Activated CD4-positive, alpha-beta T cell treated with anti-CD3 and anti-CD28 coated beads for 36 hours (primary cell): ENCODE data around the gene USP40. TPM values are rescaled to one million over a fixed set of nuclear protein-coding genes. Genes with fewer than 3 reads are reported as not detected.
A peak's percentile ranks its signal among the peaks of the same experiment; 100 is the strongest.

Source experiments
- ATAC-seq: fragments of 200-7000 bp; cut with Tn5 transposase; one replicate; pipeline ENCODE4 v1.10.0; 2021; ENCODE audit warnings: mild to moderate bottlenecking, moderate library complexity
- CTCF ChIA-PET: fragments of 350-600 bp; sonication (Branson Sonifier 250); formaldehyde crosslinking; loops from one replicate; lab custom pipeline; 2021; ENCODE audit warnings: antibody characterized with exemption; lab: Charles Lee
- POLR2A ChIA-PET: fragments of 350-600 bp; sonication (Branson Sonifier 250); formaldehyde crosslinking; loops from one replicate; lab custom pipeline; 2021; ENCODE audit warnings: antibody characterized with exemption, inconsistent platforms; lab: Charles Lee
- DNase-seq: peaks from one replicate; pipeline ENCODE4 v3.0.0-alpha.2; 2020
- H3K27ac Mint-ChIP-seq: one replicate; pipeline ENCODE4 v1.8.0; 2021; ENCODE audit warnings: mixed read lengths
- H3K27me3 Mint-ChIP-seq: one replicate; pipeline ENCODE4 v1.8.0; 2021; ENCODE audit warnings: mixed read lengths
- H3K36me3 Mint-ChIP-seq: one replicate; pipeline ENCODE4 v1.8.0; 2021; ENCODE audit warnings: low read depth, mixed read lengths
- H3K4me1 Mint-ChIP-seq: one replicate; pipeline ENCODE4 v1.8.0; 2021; ENCODE audit warnings: mixed read lengths
- H3K4me3 Mint-ChIP-seq: one replicate; pipeline ENCODE4 v1.8.0; 2021; ENCODE audit warnings: mild to moderate bottlenecking, moderate library complexity, mixed read lengths
- H3K9me3 Mint-ChIP-seq: one replicate; pipeline ENCODE4 v1.8.0; 2021; ENCODE audit warnings: low read depth, mixed read lengths
- intact Hi-C, 2 experiments: fragments of 100-400 bp; cut with DNase I in 1 of 2; cut with micrococcal nuclease in 1 of 2; formaldehyde crosslinking; loops; one replicate each; pipeline versions ENCODE4 v1.14.2 to v1.15.1; 2022 to 2024; cut with DNase I, micrococcal nuclease
- total RNA-seq, 2 experiments: library from RNA; stranded (reverse); gene quantifications; one replicate each; pipeline ENCODE4 v1.2.3, GENCODE V29; 2021

USP40 gene
- total RNA-seq, 2 experiments from 2014 or later = 12.0 to 12.9 TPM

GRCh38 chr2:233447506-233448219, 118.9 kb downstream of the USP40 start:
- Mint-ChIP-seq H3K4me1 (peaks cover 6% of the 10 kb centered on the region), H3K36me3 (peaks cover 31% of the 10 kb centered on the region), H3K27ac (no peak overlapping the region), H3K4me3 (no peak overlapping the region), H3K27me3 (no peaks in the 10 kb centered on the region), H3K9me3 (no peaks in the 10 kb centered on the region)
- DNase-seq (no peak), ATAC-seq (no peak)
- ChIA-PET POLR2A (interaction anchor here (0.6 kb wide), 1 partner anchor 77 kb away, joined by 3 read pairs; no protein-coding TSS in a partner anchor), CTCF (no interaction called here)
- intact Hi-C loops = loop anchor here (10.0 kb wide), 2 partner anchors 63 to 593 kb away; no protein-coding TSS in a partner anchor

GRCh38 chr2:233446606-233447305, 119.8 kb downstream of the USP40 start:
- DNase-seq = no peak
- peaks cover 35% of the 10 kb centered on the region for H3K36me3 Mint-ChIP-seq
- intact Hi-C loops = loop anchor here (10.0 kb wide), 2 partner anchors 62 to 592 kb away; no protein-coding TSS in a partner anchor
- H3K27me3 Mint-ChIP-seq = no peaks in the 10 kb centered on the region
- H3K4me1 Mint-ChIP-seq = peaks cover 11% of the 10 kb centered on the region
- CTCF ChIA-PET = no interaction called here
- no peak overlapping the region for H3K4me3 Mint-ChIP-seq
- no peak for ATAC-seq
- POLR2A ChIA-PET = no interaction called here
- no peaks in the 10 kb centered on the region for H3K9me3 Mint-ChIP-seq
- H3K27ac Mint-ChIP-seq = no peak overlapping the region

GRCh38 chr2:233446121-233446520, 120.5 kb downstream of the USP40 start:
- intact Hi-C loops = loop anchor here (10.0 kb wide), 2 partner anchors 61 to 591 kb away; no protein-coding TSS in a partner anchor
- POLR2A ChIA-PET = no interaction called here
- no peaks in the 10 kb centered on the region for H3K27me3 Mint-ChIP-seq
- DNase-seq (no peak), ATAC-seq (no peak)
- H3K4me3 Mint-ChIP-seq = no peak overlapping the region
- no peaks in the 10 kb centered on the region for H3K9me3 Mint-ChIP-seq
- H3K36me3 Mint-ChIP-seq = peaks cover 36% of the 10 kb centered on the region
- H3K27ac Mint-ChIP-seq = no peak overlapping the region
- H3K4me1 Mint-ChIP-seq = peaks cover 11% of the 10 kb centered on the region
- CTCF ChIA-PET = interaction anchor here (1.0 to 1.7 kb wide), 2 partner anchors 27 to 115 kb away, joined by 3 to 6 read pairs; no protein-coding TSS in a partner anchor

- no peaks in the 10 kb centered on the region for H3K27me3 Mint-ChIP-seq
- no peak overlapping the region for H3K4me3 Mint-ChIP-seq
- CTCF ChIA-PET = interaction anchor here (1.0 to 4.9 kb wide), 3 partner anchors 26 to 114 kb away, joined by 3 to 167 read pairs (median 6); no protein-coding TSS in a partner anchor
- intact Hi-C loops = loop anchor here (10.0 kb wide), 2 partner anchors 60 to 590 kb away; no protein-coding TSS in a partner anchor
- H3K4me1 Mint-ChIP-seq = peaks cover 11% of the 10 kb centered on the region
- no peak overlapping the region for H3K27ac Mint-ChIP-seq
- DNase-seq = no peak
- H3K36me3 Mint-ChIP-seq = peaks cover 36% of the 10 kb centered on the region
- no peak for ATAC-seq
- POLR2A ChIA-PET = no interaction called here
- no peaks in the 10 kb centered on the region for H3K9me3 Mint-ChIP-seq
Measured at GRCh38 chr2:233445152-233445830, 121.3 kb downstream of the USP40 start.

GRCh38 chr2:233444501-233444900, 122.1 kb downstream of the USP40 start:
- H3K9me3 Mint-ChIP-seq = no peaks in the 10 kb centered on the region
- peaks cover 32% of the 10 kb centered on the region for H3K36me3 Mint-ChIP-seq
- H3K4me1 Mint-ChIP-seq = peaks cover 11% of the 10 kb centered on the region
- ChIA-PET POLR2A (no interaction called here), CTCF (interaction anchor here (0.6 to 4.9 kb wide), 12 partner anchors 9 to 177 kb away, joined by 3 to 167 read pairs (median 6); no protein-coding TSS in a partner anchor)
- H3K27me3 Mint-ChIP-seq = no peaks in the 10 kb centered on the region
- no peak for DNase-seq
- no peak overlapping the region for H3K4me3 Mint-ChIP-seq
- intact Hi-C loops = loop anchor here (5.0 to 10.0 kb wide), 4 partner anchors 60 to 837 kb away; no protein-coding TSS in a partner anchor
- ATAC-seq = no peak
- H3K27ac Mint-ChIP-seq = no peak overlapping the region

GRCh38 chr2:233443511-233444183, 122.9 kb downstream of the USP40 start:
- CTCF ChIA-PET = interaction anchor here (0.6 to 4.9 kb wide), 39 partner anchors 9 to 815 kb away, joined by 3 to 167 read pairs (median 4); partner anchors contain the start of genes ATG16L1 and DGKD

GRCh38 chr2:233442028-233442310, 124.6 kb downstream of the USP40 start:
- Mint-ChIP-seq H3K4me1 (peaks cover 11% of the 10 kb centered on the region), H3K27me3 (no peaks in the 10 kb centered on the region), H3K4me3 (no peak overlapping the region), H3K9me3 (no peaks in the 10 kb centered on the region), H3K27ac (no peak overlapping the region), H3K36me3 (peaks cover 40% of the 10 kb centered on the region)
- POLR2A ChIA-PET = no interaction called here
- DNase-seq (peak; percentile 1), ATAC-seq (no peak)
- CTCF ChIA-PET = interaction anchor here (0.7 to 4.9 kb wide), 2 partner anchors 20 to 39 kb away, joined by 3 to 167 read pairs; no protein-coding TSS in a partner anchor
- intact Hi-C loops = loop anchor here (5.0 to 10.0 kb wide), 4 partner anchors 57 to 835 kb away; no protein-coding TSS in a partner anchor

More at GRCh38 chr2:233443511-233444183, 122.9 kb downstream of the USP40 start:
- Mint-ChIP-seq H3K36me3 (peaks cover 36% of the 10 kb centered on the region), H3K27me3 (no peaks in the 10 kb centered on the region), H3K27ac (no peak overlapping the region), H3K9me3 (no peaks in the 10 kb centered on the region), H3K4me3 (no peak overlapping the region), H3K4me1 (peaks cover 11% of the 10 kb centered on the region)
- POLR2A ChIA-PET = interaction anchor here (0.7 kb wide), 1 partner anchor 130 kb away, joined by 9 read pairs; no protein-coding TSS in a partner anchor
- DNase-seq = peak; percentile 91
- peak; percentile 93 for ATAC-seq
- intact Hi-C loops = loop anchor here (1.0 to 10.0 kb wide), 6 partner anchors 39 to 836 kb away; partner anchors contain the start of gene DGKD (in 2 of the 2)

- H3K4me1 Mint-ChIP-seq = peaks cover 11% of the 10 kb centered on the region
- DNase-seq (peak; percentile 3), ATAC-seq (no peak)
- no peak overlapping the region for H3K4me3 Mint-ChIP-seq
- intact Hi-C loops = loop anchor here (5.0 to 10.0 kb wide), 4 partner anchors 57 to 834 kb away; no protein-coding TSS in a partner anchor
- no peaks in the 10 kb centered on the region for H3K27me3 Mint-ChIP-seq
- H3K36me3 Mint-ChIP-seq = peaks cover 45% of the 10 kb centered on the region
- POLR2A ChIA-PET = no interaction called here
- no peak overlapping the region for H3K27ac Mint-ChIP-seq
- no peaks in the 10 kb centered on the region for H3K9me3 Mint-ChIP-seq
- CTCF ChIA-PET = interaction anchor here (4.9 kb wide), 1 partner anchor 38 kb away, joined by 167 read pairs; no protein-coding TSS in a partner anchor
Measured at GRCh38 chr2:233441161-233442027, 125.2 kb downstream of the USP40 start.

GRCh38 chr2:233440714-233441113, 125.9 kb downstream of the USP40 start:
- intact Hi-C loops = loop anchor here (5.0 to 10.0 kb wide), 4 partner anchors 56 to 833 kb away; no protein-coding TSS in a partner anchor
- POLR2A ChIA-PET = no interaction called here
- no peak for ATAC-seq
- no peak for DNase-seq
- H3K4me1 Mint-ChIP-seq = peaks cover 11% of the 10 kb centered on the region
- H3K36me3 Mint-ChIP-seq = peaks cover 40% of the 10 kb centered on the region
- CTCF ChIA-PET = interaction anchor here (1.5 kb wide), 1 partner anchor 36 kb away, joined by 10 read pairs; no protein-coding TSS in a partner anchor
- no peak overlapping the region for H3K27ac Mint-ChIP-seq
- no peak overlapping the region for H3K4me3 Mint-ChIP-seq
- no peaks in the 10 kb centered on the region for H3K27me3 Mint-ChIP-seq
- no peaks in the 10 kb centered on the region for H3K9me3 Mint-ChIP-seq
